MCF 10A (cell line): ENCODE results near the gene TMEM244. TPM values are rescaled to one million over a fixed set of nuclear protein-coding genes. Genes with fewer than 3 reads are reported as not detected.
A peak's percentile ranks its signal among the peaks of the same experiment; 100 is the strongest.

Experiments
- BruUV-seq: library from RNA; stranded (reverse); fragments of 400-500 nt; replicated peaks from 2 replicates; lab custom pipeline; 2021; lab: Mats Ljungman, UMichigan
- CTCF ChIA-PET: fragments of 300-600 bp; sonication (Branson Sonifier 250); formaldehyde crosslinking; extraction: SDS; loops from one replicate; lab custom pipeline; 2021; ENCODE audit warnings: antibody characterized with exemption, inconsistent platforms; lab: Yijun Ruan, JAX
- POLR2A ChIA-PET: fragments of 300-600, 350-650 bp; sonication (Branson Sonifier 250); formaldehyde crosslinking; extraction: SDS; loops from one replicate; lab custom pipeline; 2020; ENCODE audit warnings: antibody characterized with exemption, inconsistent platforms; lab: Yijun Ruan, JAX
- DNase-seq: peaks from one replicate; pipeline ENCODE4 v3.0.0-alpha.2; 2018; ENCODE audit not compliant: unreplicated experiment
- H3K27ac Mint-ChIP-seq: one replicate; pipeline ENCODE4 v1.8.0; 2022; ENCODE audit warnings: mild to moderate bottlenecking, low read depth, mixed read lengths; ENCODE audit not compliant: unreplicated experiment
- H3K27me3 Mint-ChIP-seq: one replicate; pipeline ENCODE4 v1.8.0; 2022; ENCODE audit warnings: mixed read lengths; ENCODE audit not compliant: insufficient read depth, unreplicated experiment
- H3K36me3 Mint-ChIP-seq: one replicate; pipeline ENCODE4 v1.8.0; 2022; ENCODE audit warnings: mild to moderate bottlenecking, moderate library complexity, mixed read lengths; ENCODE audit not compliant: insufficient read depth, unreplicated experiment
- H3K4me1 Mint-ChIP-seq: one replicate; pipeline ENCODE4 v1.8.0; 2022; ENCODE audit warnings: mixed read lengths; ENCODE audit not compliant: insufficient read depth, unreplicated experiment
- H3K4me3 Mint-ChIP-seq: one replicate; pipeline ENCODE4 v1.8.0; 2022; ENCODE audit warnings: mild to moderate bottlenecking, moderate library complexity, mixed read lengths; ENCODE audit not compliant: unreplicated experiment
- H3K9me3 Mint-ChIP-seq: one replicate; pipeline ENCODE4 v1.8.0; 2022; ENCODE audit warnings: mixed read lengths; ENCODE audit not compliant: unreplicated experiment
- CTCF ChIP-seq: fragments of 200-600 bp; IDR thresholded peaks from one replicate; pipeline ENCODE4 v1.8.0; 2022; ENCODE audit warnings: antibody characterized with exemption, mild to moderate bottlenecking; ENCODE audit not compliant: unreplicated experiment
- intact Hi-C: fragments of 100-400 bp; cut with micrococcal nuclease; formaldehyde crosslinking; loops from 2 replicates; pipeline ENCODE4 v1.14.1; 2022
- total RNA-seq: library from RNA; stranded (reverse); gene quantifications from 2 replicates; pipeline ENCODE4 v1.2.3, GENCODE V29; 2022

The TMEM244 gene
- total RNA-seq, 1 experiment from 2014 or later: not detected

- TF ChIP-seq CTCF: no peak
- Mint-ChIP-seq H3K4me1 (no peaks in the 10 kb centered on the region), H3K9me3 (no peaks in the 10 kb centered on the region), H3K27ac (no peak overlapping the region), H3K36me3 (no peaks in the 10 kb centered on the region), H3K4me3 (no peak overlapping the region), H3K27me3 (no peaks in the 10 kb centered on the region)
- intact Hi-C loops: no loop called here
- ChIA-PET POLR2A (interaction anchor here (0.6 to 0.7 kb wide), 2 partner anchors 38 to 305 kb away, joined by 3 read pairs; no protein-coding TSS in a partner anchor), CTCF (no interaction called here)
- no TSS peak for BruUV-seq
- DNase-seq: peak; percentile 86
Observed at GRCh38 chr6:129795261-129795660, 65.9 kb downstream of the TMEM244 start.

GRCh38 chr6:129793447-129793846 lies 67.7 kb downstream of the TMEM244 start:
- H3K27ac Mint-ChIP-seq: no peak overlapping the region
- no peaks in the 10 kb centered on the region for H3K9me3 Mint-ChIP-seq
- ChIA-PET POLR2A (no interaction called here), CTCF (no interaction called here)
- no peak for TF ChIP-seq CTCF
- no TSS peak for BruUV-seq
- DNase-seq: no peak
- no peak overlapping the region for H3K4me3 Mint-ChIP-seq
- intact Hi-C loops: no loop called here
- no peaks in the 10 kb centered on the region for H3K27me3 Mint-ChIP-seq
- H3K36me3 Mint-ChIP-seq: no peaks in the 10 kb centered on the region
- no peaks in the 10 kb centered on the region for H3K4me1 Mint-ChIP-seq

GRCh38 chr6:129792049-129792448 lies 69.1 kb downstream of the TMEM244 start:
- no peak for TF ChIP-seq CTCF
- ChIA-PET POLR2A (no interaction called here), CTCF (interaction anchor here (0.6 kb wide), 1 partner anchor 27 kb away, joined by 3 read pairs; no protein-coding TSS in a partner anchor)
- H3K27ac Mint-ChIP-seq: no peak overlapping the region
- H3K9me3 Mint-ChIP-seq: no peaks in the 10 kb centered on the region
- no peak overlapping the region for H3K4me3 Mint-ChIP-seq
- H3K27me3 Mint-ChIP-seq: no peaks in the 10 kb centered on the region
- intact Hi-C loops: no loop called here
- no peak for DNase-seq
- BruUV-seq: no TSS peak
- no peaks in the 10 kb centered on the region for H3K4me1 Mint-ChIP-seq
- H3K36me3 Mint-ChIP-seq: no peaks in the 10 kb centered on the region

GRCh38 chr6:129790785-129791184 lies 70.3 kb downstream of the TMEM244 start:
- Mint-ChIP-seq H3K9me3 (no peaks in the 10 kb centered on the region), H3K27ac (no peak overlapping the region), H3K27me3 (no peaks in the 10 kb centered on the region), H3K36me3 (no peaks in the 10 kb centered on the region), H3K4me3 (no peak overlapping the region), H3K4me1 (no peaks in the 10 kb centered on the region)
- no peak for TF ChIP-seq CTCF
- BruUV-seq: no TSS peak
- DNase-seq: no peak
- POLR2A ChIA-PET: no interaction called here
- CTCF ChIA-PET: interaction anchor here (1.2 kb wide), 1 partner anchor 10 kb away, joined by 3 read pairs; no protein-coding TSS in a partner anchor
- intact Hi-C loops: no loop called here
